Endodermal cell (in vitro differentiated cells): ENCODE measurements around the gene VENTX. TPM values are rescaled to one million over a fixed set of nuclear protein-coding genes. Genes with fewer than 3 reads are reported as not detected.

Experiments used
- DNase-seq: peaks from one replicate; pipeline ENCODE4 v3.0.0-alpha.2; 2017
- H3K27ac ChIP-seq: 2 replicates; pipeline ENCODE4 v1.5.1; 2013; ENCODE audit warnings: mild to moderate bottlenecking, low read depth, low read length, moderate library complexity
- H3K27me3 ChIP-seq: 2 replicates; pipeline ENCODE4 v1.6.1; 2013; ENCODE audit warnings: mild to moderate bottlenecking, low read length, moderate library complexity; ENCODE audit not compliant: insufficient read depth, control insufficient read depth, poor library complexity, severe bottlenecking
- H3K36me3 ChIP-seq: 2 replicates; pipeline ENCODE4 v1.7.0; 2013; ENCODE audit warnings: mild to moderate bottlenecking, low read length, moderate library complexity; ENCODE audit not compliant: control insufficient read depth, insufficient read depth
- H3K4me1 ChIP-seq: one replicate; pipeline ENCODE4 v1.7.0; 2013; ENCODE audit warnings: low read length; ENCODE audit not compliant: control insufficient read depth, insufficient read depth
- H3K4me3 ChIP-seq: 2 replicates; pipeline ENCODE4 v1.5.1; 2013; ENCODE audit warnings: mild to moderate bottlenecking, low read length, moderate library complexity
- H3K9ac ChIP-seq: 2 replicates; pipeline ENCODE4 v1.6.1; 2013; ENCODE audit warnings: mild to moderate bottlenecking, low read length, moderate library complexity; ENCODE audit not compliant: poor library complexity, severe bottlenecking; ENCODE audit errors: extremely low read depth
- H3K9me3 ChIP-seq: 2 replicates; pipeline ENCODE4 v1.6.1; 2013; ENCODE audit warnings: mild to moderate bottlenecking, low read length, moderate library complexity; ENCODE audit not compliant: control insufficient read depth
- H3K27ac Mint-ChIP-seq: 2 replicates; pipeline ENCODE4 v1.8.0; 2020; ENCODE audit warnings: mixed read lengths
- H3K27me3 Mint-ChIP-seq: 2 replicates; pipeline ENCODE4 v1.8.0; 2021; ENCODE audit warnings: mild to moderate bottlenecking, mixed read lengths; ENCODE audit not compliant: insufficient read depth
- H3K36me3 Mint-ChIP-seq: 2 replicates; pipeline ENCODE4 v1.8.0; 2020; ENCODE audit warnings: low read depth, mixed read lengths
- H3K4me1 Mint-ChIP-seq: 2 replicates; pipeline ENCODE4 v1.8.0; 2020; ENCODE audit warnings: mixed read lengths
- H3K4me3 Mint-ChIP-seq: 2 replicates; pipeline ENCODE4 v1.8.0; 2020; ENCODE audit warnings: mild to moderate bottlenecking, moderate library complexity, mixed read lengths
- H3K9me3 Mint-ChIP-seq: 2 replicates; pipeline ENCODE4 v1.8.0; 2020; ENCODE audit warnings: mild to moderate bottlenecking, mixed read lengths
- WGBS, 2 experiments: methylation state at CpG; one replicate each; pipeline versions ENCODE4 v1.1.5 to v1.1.7; 2013; ENCODE audit warnings: missing lambda C conversion rate in 2 of 2, mixed read lengths in 1 of 2; ENCODE audit not compliant: insufficient coverage in 1 of 2, insufficient read length in 1 of 2; 5-methylcytosine and 5-hydroxymethylcytosine counted together
- total RNA-seq, 2 donors: library from RNA; stranded (reverse); fragmentation: NEBNext Ultra II Directional in 1 of 2; extraction: Animal tissue kit (Norgen Biotek cat#: 25700) in 1 of 2; gene quantifications; 2 replicates in 1 of 2; 3 replicates in 1 of 2; pipeline ENCODE4 v1.2.1, GENCODE V29; 2021
- TF ChIP-seq, protein P1 (sequence below): fragments of 200-600 bp; sonication (generic); conservative IDR thresholded peaks from 2 replicates; pipeline ENCODE4 v1.5.0; 2021; ENCODE audit warnings: antibody characterized with exemption, mild to moderate bottlenecking

VENTX gene
- total RNA-seq, 2 donors from 2014 or later: 5.5 to 14.2 TPM

DNA sequence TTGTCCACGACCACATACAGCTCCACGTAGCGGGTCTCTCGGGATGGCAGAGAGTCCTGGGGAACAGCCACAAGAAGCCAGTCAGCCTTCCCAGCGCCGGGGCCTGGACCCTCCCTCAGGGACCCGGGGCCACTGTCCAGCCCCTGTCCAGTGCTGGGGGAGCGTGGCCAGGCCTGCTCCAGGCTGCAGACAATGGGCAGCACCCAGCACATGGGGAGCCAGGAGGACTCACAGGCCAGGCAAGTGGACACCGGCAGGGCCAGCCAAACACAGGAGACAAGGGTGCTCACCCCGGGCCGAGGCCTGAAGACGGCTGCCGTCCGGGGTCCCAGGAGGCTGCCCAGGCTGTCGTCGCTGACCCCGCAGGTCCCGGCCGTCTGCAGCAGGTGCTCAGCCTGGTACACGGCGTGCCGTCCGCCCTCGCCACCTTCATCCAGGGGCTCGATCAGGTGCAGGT is 35.3 kb downstream of the VENTX start:
- H3K9ac ChIP-seq: no peak overlapping the region
- H3K9me3 ChIP-seq: no peaks in the 10 kb centered on the region
- Mint-ChIP-seq H3K36me3 (no peaks in the 10 kb centered on the region), H3K4me1 (no peaks in the 10 kb centered on the region), H3K27ac (no peak overlapping the region), H3K27me3 (peaks cover 6% of the 10 kb centered on the region), H3K9me3 (no peaks in the 10 kb centered on the region), H3K4me3 (no peak overlapping the region)
- no peaks in the 10 kb centered on the region for H3K36me3 ChIP-seq
- H3K27me3 ChIP-seq: peaks cover 9% of the 10 kb centered on the region
- no peak overlapping the region for H3K27ac ChIP-seq
- TF ChIP-seq, protein P1, sequence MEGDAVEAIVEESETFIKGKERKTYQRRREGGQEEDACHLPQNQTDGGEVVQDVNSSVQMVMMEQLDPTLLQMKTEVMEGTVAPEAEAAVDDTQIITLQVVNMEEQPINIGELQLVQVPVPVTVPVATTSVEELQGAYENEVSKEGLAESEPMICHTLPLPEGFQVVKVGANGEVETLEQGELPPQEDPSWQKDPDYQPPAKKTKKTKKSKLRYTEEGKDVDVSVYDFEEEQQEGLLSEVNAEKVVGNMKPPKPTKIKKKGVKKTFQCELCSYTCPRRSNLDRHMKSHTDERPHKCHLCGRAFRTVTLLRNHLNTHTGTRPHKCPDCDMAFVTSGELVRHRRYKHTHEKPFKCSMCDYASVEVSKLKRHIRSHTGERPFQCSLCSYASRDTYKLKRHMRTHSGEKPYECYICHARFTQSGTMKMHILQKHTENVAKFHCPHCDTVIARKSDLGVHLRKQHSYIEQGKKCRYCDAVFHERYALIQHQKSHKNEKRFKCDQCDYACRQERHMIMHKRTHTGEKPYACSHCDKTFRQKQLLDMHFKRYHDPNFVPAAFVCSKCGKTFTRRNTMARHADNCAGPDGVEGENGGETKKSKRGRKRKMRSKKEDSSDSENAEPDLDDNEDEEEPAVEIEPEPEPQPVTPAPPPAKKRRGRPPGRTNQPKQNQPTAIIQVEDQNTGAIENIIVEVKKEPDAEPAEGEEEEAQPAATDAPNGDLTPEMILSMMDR: no peak
- H3K4me1 ChIP-seq: peaks cover 4% of the 10 kb centered on the region
- no peak overlapping the region for H3K4me3 ChIP-seq
- WGBS, 2 experiments: 89% methylated on average over 12 to 25 of the region's 25 CpGs
- DNase-seq: no peak

DNA sequence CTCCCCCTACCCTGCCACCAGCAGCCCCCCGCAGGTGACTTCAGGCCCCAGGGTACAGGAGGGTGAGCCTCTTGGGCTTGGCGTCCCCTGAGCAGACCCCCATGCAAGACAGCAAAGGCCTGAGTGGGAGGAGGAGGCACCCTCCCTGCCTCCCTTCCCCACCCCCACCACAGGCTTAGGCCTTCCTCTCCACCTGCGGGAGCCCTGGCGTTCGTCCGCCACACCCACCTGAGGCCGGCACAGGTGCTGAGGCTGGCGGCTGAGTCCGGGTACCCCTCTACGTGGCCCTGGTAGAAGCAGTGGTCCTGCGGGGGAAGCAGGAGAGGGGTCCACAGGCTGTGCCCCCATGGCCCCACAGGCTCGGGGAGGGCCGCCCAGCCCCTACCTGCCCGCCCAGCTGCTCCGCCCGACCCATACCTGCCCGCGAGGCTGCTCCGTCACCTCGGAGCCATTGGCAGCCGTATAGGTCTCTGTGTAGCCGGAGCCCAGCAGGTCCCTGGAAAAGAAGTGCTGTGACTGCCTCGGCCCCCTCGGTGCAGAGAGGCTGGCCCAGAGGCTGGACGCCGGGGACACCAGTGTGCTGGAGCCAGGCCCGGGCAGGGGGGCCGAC is 36.0 kb downstream of the VENTX start:
- WGBS, 2 experiments: 92 to 93% methylated on average over 15 to 28 of the region's 28 CpGs
- no peaks in the 10 kb centered on the region for H3K9me3 ChIP-seq
- Mint-ChIP-seq H3K27ac (no peak overlapping the region), H3K27me3 (peaks cover 6% of the 10 kb centered on the region), H3K4me3 (no peak overlapping the region), H3K36me3 (no peaks in the 10 kb centered on the region), H3K9me3 (no peaks in the 10 kb centered on the region), H3K4me1 (no peaks in the 10 kb centered on the region)
- peaks cover 4% of the 10 kb centered on the region for H3K4me1 ChIP-seq
- no peak overlapping the region for H3K4me3 ChIP-seq
- no peak overlapping the region for H3K9ac ChIP-seq
- no peak for DNase-seq
- H3K27ac ChIP-seq: no peak overlapping the region
- TF ChIP-seq, protein P1: no peak
- peaks cover 9% of the 10 kb centered on the region for H3K27me3 ChIP-seq
- no peaks in the 10 kb centered on the region for H3K36me3 ChIP-seq

DNA sequence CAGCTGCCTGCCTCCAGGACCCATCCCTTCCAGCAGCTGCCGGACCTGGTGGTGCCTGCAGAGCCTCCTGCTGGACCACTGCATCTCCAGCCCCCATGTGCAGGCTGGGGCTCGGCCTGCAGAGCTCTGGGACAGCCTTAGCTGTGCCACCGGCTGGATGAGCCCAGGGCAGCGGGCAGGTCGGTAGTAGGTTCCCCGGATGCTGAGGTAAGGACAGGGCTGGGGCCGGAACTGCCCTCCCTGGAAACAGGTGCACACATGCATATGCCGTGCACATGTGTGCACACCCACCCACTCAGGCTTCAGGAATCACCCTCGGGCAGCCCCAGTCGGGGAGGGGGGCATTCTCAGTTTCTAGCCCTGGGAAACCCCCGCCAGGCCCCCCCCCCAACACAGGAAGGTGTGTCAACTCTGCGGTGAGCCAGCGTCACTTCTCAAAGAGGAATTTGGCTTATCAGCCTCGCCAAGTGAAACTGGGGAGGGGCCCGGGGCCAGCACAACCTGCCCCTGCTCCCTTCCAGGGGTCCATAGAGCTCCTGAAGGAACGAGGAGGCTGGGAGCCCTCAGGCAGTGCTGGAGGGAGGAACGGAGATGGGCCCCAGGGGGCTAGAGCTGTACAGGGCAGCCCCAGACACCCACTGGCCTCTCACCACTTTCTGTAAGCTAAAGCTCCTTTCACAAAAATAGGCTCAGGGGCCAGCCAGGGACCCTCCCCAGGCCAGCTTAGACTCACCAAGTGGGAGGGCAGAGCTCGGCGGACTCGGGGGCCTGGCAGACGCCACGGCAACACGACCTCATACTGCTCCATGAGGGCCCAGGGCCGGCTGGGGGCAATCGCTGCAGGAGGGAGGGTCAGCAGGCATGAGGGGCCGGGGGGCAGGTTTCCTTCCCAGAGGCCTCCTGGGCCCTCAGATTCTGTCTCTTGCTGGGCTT is 37.4 kb downstream of the VENTX start:
- Histone ChIP-seq H3K27me3 (peaks cover 9% of the 10 kb centered on the region), H3K27ac (no peak overlapping the region), H3K36me3 (peaks cover under 1% of the 10 kb centered on the region), H3K9ac (no peak overlapping the region), H3K4me3 (no peak overlapping the region), H3K9me3 (no peaks in the 10 kb centered on the region), H3K4me1 (peaks cover 4% of the 10 kb centered on the region)
- 75 to 86% methylated on average over 17 to 26 of the region's 26 CpGs for WGBS, 2 experiments
- Mint-ChIP-seq H3K27me3 (peaks cover 6% of the 10 kb centered on the region), H3K36me3 (no peaks in the 10 kb centered on the region), H3K9me3 (no peaks in the 10 kb centered on the region), H3K27ac (no peak overlapping the region), H3K4me3 (no peak overlapping the region), H3K4me1 (no peaks in the 10 kb centered on the region)
- TF ChIP-seq, protein P1: no peak
- no peak for DNase-seq
